CD4-positive, alpha-beta T cell (primary cell): ENCODE results near the gene SCAPER. TPM values are rescaled to one million over a fixed set of nuclear protein-coding genes. Genes with fewer than 3 reads are reported as not detected.

Source experiments
- ATAC-seq: fragments of 200-7000 bp; cut with Tn5 transposase; one replicate; pipeline ENCODE4 v1.10.0; 2022; ENCODE audit warnings: mild to moderate bottlenecking; ENCODE audit not compliant: poor library complexity
- CTCF ChIA-PET: fragments of 350-600 bp; sonication (Branson Sonifier 250); formaldehyde crosslinking; loops from one replicate; lab custom pipeline; 2021; ENCODE audit warnings: antibody characterized with exemption, inconsistent platforms; lab: Charles Lee
- POLR2A ChIA-PET: fragments of 350-600 bp; sonication (Branson Sonifier 250); formaldehyde crosslinking; loops from one replicate; lab custom pipeline; 2021; ENCODE audit warnings: antibody characterized with exemption, inconsistent platforms; lab: Charles Lee
- DNase-seq, 14 experiments: peaks; one replicate each; pipeline ENCODE4 v3.0.0-alpha.2; 2013 to 2020; ENCODE audit warnings: mixed read lengths in 2 of 14
- H3K27ac ChIP-seq, 2 donors: one replicate each; pipeline versions ENCODE4 v1.5.1 to v1.7.0; 2013; ENCODE audit warnings: low read length in 2 of 2, low read depth in 1 of 2, mild to moderate bottlenecking in 1 of 2
- H3K27me3 ChIP-seq, 2 experiments: 1 replicate in 1 of 2; 2 replicates in 1 of 2; pipeline versions ENCODE4 v1.6.1 to v1.7.0; 2013; ENCODE audit warnings: low read length in 2 of 2, control low read depth in 1 of 2, mild to moderate bottlenecking in 1 of 2, moderate library complexity in 1 of 2; ENCODE audit not compliant: insufficient read depth in 2 of 2, control insufficient read depth in 1 of 2
- H3K36me3 ChIP-seq: one replicate; pipeline ENCODE4 v1.6.1; 2013; ENCODE audit warnings: low read length, control low read depth; ENCODE audit not compliant: insufficient read depth
- H3K4me1 ChIP-seq: one replicate; pipeline ENCODE4 v1.6.1; 2013; ENCODE audit warnings: low read length, control low read depth; ENCODE audit not compliant: insufficient read depth
- H3K4me3 ChIP-seq: one replicate; pipeline ENCODE4 v1.5.1; 2013; ENCODE audit warnings: mild to moderate bottlenecking, low read length, moderate library complexity
- H3K9me3 ChIP-seq, 2 experiments: 1 replicate in 1 of 2; 2 replicates in 1 of 2; pipeline versions ENCODE4 v1.6.1 to v1.7.0; 2013; ENCODE audit warnings: low read length in 2 of 2, mild to moderate bottlenecking in 2 of 2, control low read depth in 1 of 2, moderate library complexity in 1 of 2; ENCODE audit not compliant: control insufficient read depth in 1 of 2, insufficient read depth in 1 of 2
- H3K27ac Mint-ChIP-seq: one replicate; pipeline ENCODE4 v1.8.0; 2020; ENCODE audit warnings: mixed read lengths
- H3K27me3 Mint-ChIP-seq: one replicate; pipeline ENCODE4 v1.8.0; 2021; ENCODE audit warnings: mixed read lengths
- H3K36me3 Mint-ChIP-seq: one replicate; pipeline ENCODE4 v1.8.0; 2021; ENCODE audit warnings: low read depth, mixed read lengths
- H3K4me1 Mint-ChIP-seq: one replicate; pipeline ENCODE4 v1.8.0; 2021; ENCODE audit warnings: low read depth, mixed read lengths
- H3K4me3 Mint-ChIP-seq: one replicate; pipeline ENCODE4 v1.8.0; 2020; ENCODE audit warnings: mild to moderate bottlenecking, mixed read lengths
- H3K9me3 Mint-ChIP-seq: one replicate; pipeline ENCODE4 v1.8.0; 2020; ENCODE audit warnings: mixed read lengths
- intact Hi-C, 2 experiments: fragments of 100-400 bp; cut with DNase I in 1 of 2; cut with micrococcal nuclease in 1 of 2; formaldehyde crosslinking; loops; one replicate each; pipeline versions ENCODE4 v1.15.1 to v1.9.0; 2023 to 2025; cut with DNase I, micrococcal nuclease
- total RNA-seq, 174 experiments: library from RNA in 2 of 174; stranded (reverse) in 2 of 174; gene quantifications; one replicate each; pipeline ENCODE4 v1.2.3 and lab custom pipeline; 2021 to 2026
- TF ChIP-seq, protein P1 (sequence below): fragments of 200-600 bp; IDR thresholded peaks from one replicate; pipeline ENCODE4 v1.8.0; 2022; ENCODE audit warnings: antibody characterized with exemption, mild to moderate bottlenecking

The SCAPER gene
- total RNA-seq, 2 experiments from 2014 or later: 40.3 to 41.2 TPM

DNA sequence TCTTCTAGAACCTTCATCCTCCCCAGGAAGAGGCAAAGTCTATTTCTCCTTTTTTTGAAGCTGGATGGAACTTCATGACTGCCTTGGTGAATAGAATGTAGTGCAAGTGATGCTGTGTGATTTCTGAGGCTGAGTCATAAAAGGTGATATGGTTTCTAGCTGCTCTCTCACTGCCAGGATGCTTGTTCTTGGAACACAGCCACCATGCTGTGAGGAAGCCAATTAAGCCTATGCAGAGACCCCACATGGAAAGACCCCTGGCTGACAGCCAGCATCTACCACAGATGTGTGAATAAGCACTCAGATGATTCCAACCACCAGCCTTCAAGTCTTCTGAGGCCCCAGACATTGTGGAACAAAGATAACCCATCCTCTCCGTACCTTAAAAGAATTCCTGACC lies 511.5 kb downstream of the SCAPER start:
- CTCF ChIA-PET: no interaction called here
- Mint-ChIP-seq H3K4me3 (no peak overlapping the region), H3K36me3 (peaks cover 31% of the 10 kb centered on the region), H3K27me3 (no peaks in the 10 kb centered on the region), H3K27ac (no peak overlapping the region), H3K4me1 (no peaks in the 10 kb centered on the region), H3K9me3 (no peaks in the 10 kb centered on the region)
- TF ChIP-seq, protein P1, sequence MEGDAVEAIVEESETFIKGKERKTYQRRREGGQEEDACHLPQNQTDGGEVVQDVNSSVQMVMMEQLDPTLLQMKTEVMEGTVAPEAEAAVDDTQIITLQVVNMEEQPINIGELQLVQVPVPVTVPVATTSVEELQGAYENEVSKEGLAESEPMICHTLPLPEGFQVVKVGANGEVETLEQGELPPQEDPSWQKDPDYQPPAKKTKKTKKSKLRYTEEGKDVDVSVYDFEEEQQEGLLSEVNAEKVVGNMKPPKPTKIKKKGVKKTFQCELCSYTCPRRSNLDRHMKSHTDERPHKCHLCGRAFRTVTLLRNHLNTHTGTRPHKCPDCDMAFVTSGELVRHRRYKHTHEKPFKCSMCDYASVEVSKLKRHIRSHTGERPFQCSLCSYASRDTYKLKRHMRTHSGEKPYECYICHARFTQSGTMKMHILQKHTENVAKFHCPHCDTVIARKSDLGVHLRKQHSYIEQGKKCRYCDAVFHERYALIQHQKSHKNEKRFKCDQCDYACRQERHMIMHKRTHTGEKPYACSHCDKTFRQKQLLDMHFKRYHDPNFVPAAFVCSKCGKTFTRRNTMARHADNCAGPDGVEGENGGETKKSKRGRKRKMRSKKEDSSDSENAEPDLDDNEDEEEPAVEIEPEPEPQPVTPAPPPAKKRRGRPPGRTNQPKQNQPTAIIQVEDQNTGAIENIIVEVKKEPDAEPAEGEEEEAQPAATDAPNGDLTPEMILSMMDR: no peak
- Histone ChIP-seq H3K36me3 (no peaks in the 10 kb centered on the region), H3K27me3 (no peaks in the 10 kb centered on the region), H3K27ac (no peak overlapping the region), H3K4me3 (no peak overlapping the region), H3K4me1 (no peaks in the 10 kb centered on the region), H3K9me3 (no peaks in the 10 kb centered on the region)
- POLR2A ChIA-PET: no interaction called here
- DNase-seq: no peak
- intact Hi-C loops: no loop called here
- ATAC-seq: no peak

DNA sequence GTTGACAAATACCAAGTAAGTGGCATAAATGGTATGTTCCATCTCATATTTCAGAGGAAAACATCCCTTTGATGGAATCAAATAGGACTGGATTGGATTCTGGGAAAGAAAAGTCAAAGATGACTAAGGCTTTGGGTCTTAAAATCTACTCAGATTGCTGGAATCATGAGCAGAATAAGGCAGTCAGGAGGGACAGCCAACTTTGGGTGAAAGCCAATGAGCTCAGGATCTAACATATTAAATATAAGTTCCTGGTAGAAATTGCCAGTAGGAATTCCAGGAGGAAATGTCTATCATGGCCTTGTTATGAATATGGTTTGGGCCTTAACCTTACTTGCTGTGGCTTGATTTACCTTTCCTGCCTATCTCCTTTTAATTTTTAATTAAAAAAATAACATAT lies 513.3 kb downstream of the SCAPER start:
- TF ChIP-seq, protein P1: no peak
- H3K27ac ChIP-seq: no peak overlapping the region
- Mint-ChIP-seq H3K4me3 (no peak overlapping the region), H3K4me1 (no peaks in the 10 kb centered on the region), H3K36me3 (peaks cover 35% of the 10 kb centered on the region), H3K27ac (no peak overlapping the region), H3K27me3 (no peaks in the 10 kb centered on the region), H3K9me3 (no peaks in the 10 kb centered on the region)
- H3K9me3 ChIP-seq: no peaks in the 10 kb centered on the region
- H3K4me1 ChIP-seq: no peaks in the 10 kb centered on the region
- ATAC-seq (no peak), DNase-seq (no peak)
- POLR2A ChIA-PET: no interaction called here
- H3K27me3 ChIP-seq: no peaks in the 10 kb centered on the region
- CTCF ChIA-PET: no interaction called here
- intact Hi-C loops: no loop called here
- no peak overlapping the region for H3K4me3 ChIP-seq
- H3K36me3 ChIP-seq: no peaks in the 10 kb centered on the region

DNA sequence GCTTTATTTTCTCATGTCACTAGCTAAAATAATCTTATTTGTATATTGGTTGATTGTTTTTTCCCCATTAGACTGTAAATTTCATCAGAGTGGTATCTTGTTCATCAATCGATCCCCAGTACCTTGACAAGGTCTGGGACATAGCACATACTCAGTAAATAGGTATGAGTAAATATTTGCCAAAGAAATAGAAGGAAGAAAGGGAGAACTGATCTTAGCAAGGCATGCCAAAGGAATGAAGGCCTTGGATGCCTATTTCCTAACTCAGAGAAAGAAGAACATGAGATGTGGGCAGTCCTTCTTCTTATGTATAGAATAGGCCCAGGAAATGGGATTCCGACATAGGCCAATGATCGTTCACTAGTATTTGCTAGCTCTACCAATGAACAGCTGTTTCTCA lies 513.8 kb downstream of the SCAPER start:
- ATAC-seq (no peak), DNase-seq (no peak)
- Histone ChIP-seq H3K27ac (no peak overlapping the region), H3K9me3 (no peaks in the 10 kb centered on the region), H3K4me3 (no peak overlapping the region), H3K4me1 (no peaks in the 10 kb centered on the region), H3K36me3 (no peaks in the 10 kb centered on the region), H3K27me3 (no peaks in the 10 kb centered on the region)
- Mint-ChIP-seq H3K4me1 (no peaks in the 10 kb centered on the region), H3K36me3 (peaks cover 40% of the 10 kb centered on the region), H3K27ac (no peak overlapping the region), H3K4me3 (no peak overlapping the region), H3K9me3 (no peaks in the 10 kb centered on the region), H3K27me3 (no peaks in the 10 kb centered on the region)
- POLR2A ChIA-PET: no interaction called here
- intact Hi-C loops: no loop called here
- TF ChIP-seq, protein P1: no peak
- CTCF ChIA-PET: no interaction called here
